Measurements from ENCODE around the gene EIF4H. TPM values are rescaled to one million over a fixed set of nuclear protein-coding genes. Genes with fewer than 3 reads are reported as not detected.

The EIF4H gene
- total RNA-seq, 1 experiment from 2014 or later = 339 TPM

DNA sequence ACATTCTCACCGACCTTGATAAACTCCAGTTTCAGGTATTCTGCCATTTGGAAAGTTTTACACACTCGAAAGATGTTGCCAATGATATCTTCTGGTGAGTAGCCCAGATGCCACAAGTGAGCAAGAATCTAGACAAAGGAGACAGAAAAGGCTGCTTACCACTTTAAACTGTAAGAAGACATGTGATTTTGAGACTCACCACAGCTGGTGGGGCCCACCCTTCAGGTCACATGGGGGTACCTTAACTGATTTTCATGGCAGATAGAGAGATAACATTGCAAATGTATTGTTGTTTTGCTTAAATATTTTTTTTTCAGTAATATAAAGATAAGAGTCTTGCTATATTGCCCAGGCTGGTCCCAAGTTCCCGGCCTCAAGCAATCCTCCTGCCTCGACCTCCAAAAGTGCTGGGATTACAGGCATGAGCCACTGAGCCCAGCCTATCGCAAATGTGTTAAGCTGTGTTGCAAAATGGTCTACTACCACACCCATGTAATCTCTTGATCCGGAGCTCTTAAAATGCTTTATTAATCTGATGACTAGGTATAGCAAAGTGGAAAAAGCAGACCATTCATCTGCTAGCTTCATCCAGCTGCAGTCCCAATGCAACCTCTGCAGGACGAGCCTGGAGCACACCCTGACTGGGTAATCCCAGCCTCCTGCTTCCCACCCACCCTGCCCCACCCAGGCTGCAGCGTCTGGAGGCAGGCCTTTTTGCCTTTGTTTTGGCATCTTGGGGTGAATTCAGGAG lies 61.5 kb downstream of the EIF4H start:
- ChIA-PET CTCF (interaction anchor here (0.5 to 0.6 kb wide), 2 partner anchors 9 to 34 kb away, joined by 3 to 5 read pairs; no protein-coding TSS in a partner anchor), POLR2A (ENCODE audit: unreplicated experiment) (no interaction called here)
- H3F3A ChIP-seq (ENCODE audit: low read length, unreplicated experiment) = no peaks in the 10 kb centered on the region
- TF ChIP-seq EZH2 (IDR thresholded peaks at IDR 0.05; ENCODE audit: low read length, unreplicated experiment) (no peak), EZH2phosphoT487 (IDR thresholded peaks at IDR 0.05; ENCODE audit: borderline replicate concordance, low read length) (no peak)
- TF ChIP-seq, protein P1, sequence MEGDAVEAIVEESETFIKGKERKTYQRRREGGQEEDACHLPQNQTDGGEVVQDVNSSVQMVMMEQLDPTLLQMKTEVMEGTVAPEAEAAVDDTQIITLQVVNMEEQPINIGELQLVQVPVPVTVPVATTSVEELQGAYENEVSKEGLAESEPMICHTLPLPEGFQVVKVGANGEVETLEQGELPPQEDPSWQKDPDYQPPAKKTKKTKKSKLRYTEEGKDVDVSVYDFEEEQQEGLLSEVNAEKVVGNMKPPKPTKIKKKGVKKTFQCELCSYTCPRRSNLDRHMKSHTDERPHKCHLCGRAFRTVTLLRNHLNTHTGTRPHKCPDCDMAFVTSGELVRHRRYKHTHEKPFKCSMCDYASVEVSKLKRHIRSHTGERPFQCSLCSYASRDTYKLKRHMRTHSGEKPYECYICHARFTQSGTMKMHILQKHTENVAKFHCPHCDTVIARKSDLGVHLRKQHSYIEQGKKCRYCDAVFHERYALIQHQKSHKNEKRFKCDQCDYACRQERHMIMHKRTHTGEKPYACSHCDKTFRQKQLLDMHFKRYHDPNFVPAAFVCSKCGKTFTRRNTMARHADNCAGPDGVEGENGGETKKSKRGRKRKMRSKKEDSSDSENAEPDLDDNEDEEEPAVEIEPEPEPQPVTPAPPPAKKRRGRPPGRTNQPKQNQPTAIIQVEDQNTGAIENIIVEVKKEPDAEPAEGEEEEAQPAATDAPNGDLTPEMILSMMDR (conservative IDR thresholded peaks at IDR 0.05; ENCODE audit: low read depth, low read length) = no peak
- H3K4me1 ChIP-seq (ENCODE audit: insufficient read depth, low read length) = no peaks in the 10 kb centered on the region
- no peak overlapping the region for H3K9ac ChIP-seq (ENCODE audit: low read length)
- intact Hi-C loops (cut with micrococcal nuclease) = no loop called here
- ATAC-seq (no peak), DNase-seq (no peak)
- no TSS peak for BruUV-seq (replicated peaks)
- no peaks in the 10 kb centered on the region for H3K9me3 ChIP-seq (ENCODE audit: low read length)
- H3K27me3 ChIP-seq (ENCODE audit: low read length) = no peaks in the 10 kb centered on the region
- no peak overlapping the region for H2AFZ ChIP-seq (ENCODE audit: low read length)
- no peak overlapping the region for H3K27ac ChIP-seq (ENCODE audit: low read length)
- H3K4me2 ChIP-seq (ENCODE audit: low read length) = no peak overlapping the region
- H3K4me3 ChIP-seq (ENCODE audit: low read length) = no peak overlapping the region
- H3K36me3 ChIP-seq (ENCODE audit: low read depth, low read length) = peaks cover 11% of the 10 kb centered on the region; the same call in 1 of the 2 replicates
- no peaks in the 10 kb centered on the region for H4K20me1 ChIP-seq (ENCODE audit: low read length)
- H3K79me2 ChIP-seq (ENCODE audit: low read length) = no peaks in the 10 kb centered on the region
- no peaks in the 10 kb centered on the region for H3K9me2 ChIP-seq (replicated peaks; ENCODE audit: low read length)

DNA sequence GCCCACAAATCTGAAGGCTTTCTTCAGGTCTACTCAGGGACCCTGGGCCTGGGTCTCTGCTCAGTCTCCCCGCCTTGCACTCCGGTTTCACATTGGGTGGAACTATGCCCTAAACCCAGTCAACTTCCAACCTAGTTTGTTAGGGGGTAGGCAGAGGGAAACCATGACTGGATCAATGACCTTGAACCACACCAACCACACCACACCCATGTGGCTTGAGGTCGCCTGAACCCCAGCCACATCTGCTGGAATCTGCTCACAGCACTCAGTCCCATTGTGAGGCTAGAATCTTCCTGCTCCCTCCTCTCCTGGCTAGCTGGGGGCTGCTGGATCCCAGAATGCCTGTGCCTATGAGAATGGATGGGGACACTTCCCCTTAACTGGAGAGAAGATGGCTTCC lies 62.1 kb downstream of the EIF4H start:
- DNase-seq (no peak), ATAC-seq (no peak)
- Histone ChIP-seq H3K9me3 (ENCODE audit: low read length) (no peaks in the 10 kb centered on the region), H4K20me1 (ENCODE audit: low read length) (no peaks in the 10 kb centered on the region), H3K9me2 (replicated peaks; ENCODE audit: low read length) (no peaks in the 10 kb centered on the region), H3K27ac (ENCODE audit: low read length) (no peak overlapping the region), H3K36me3 (ENCODE audit: low read depth, low read length) (peaks cover 14% of the 10 kb centered on the region; the same call in 1 of the 2 replicates), H3K79me2 (ENCODE audit: low read length) (no peaks in the 10 kb centered on the region), H3K9ac (ENCODE audit: low read length) (no peak overlapping the region), H3K4me1 (ENCODE audit: insufficient read depth, low read length) (no peaks in the 10 kb centered on the region), H3K4me2 (ENCODE audit: low read length) (no peak overlapping the region), H3F3A (ENCODE audit: low read length, unreplicated experiment) (no peaks in the 10 kb centered on the region), H2AFZ (ENCODE audit: low read length) (no peak overlapping the region), H3K27me3 (ENCODE audit: low read length) (no peaks in the 10 kb centered on the region), H3K4me3 (ENCODE audit: low read length) (no peak overlapping the region)
- TF ChIP-seq EZH2phosphoT487 (IDR thresholded peaks at IDR 0.05; ENCODE audit: borderline replicate concordance, low read length) (no peak), EZH2 (IDR thresholded peaks at IDR 0.05; ENCODE audit: low read length, unreplicated experiment) (no peak)
- TF ChIP-seq, protein P1 (conservative IDR thresholded peaks at IDR 0.05; ENCODE audit: low read depth, low read length) = no peak
- intact Hi-C loops (cut with micrococcal nuclease) = no loop called here
- ChIA-PET POLR2A (ENCODE audit: unreplicated experiment) (no interaction called here), CTCF (no interaction called here)
- BruUV-seq (replicated peaks) = no TSS peak

DNA sequence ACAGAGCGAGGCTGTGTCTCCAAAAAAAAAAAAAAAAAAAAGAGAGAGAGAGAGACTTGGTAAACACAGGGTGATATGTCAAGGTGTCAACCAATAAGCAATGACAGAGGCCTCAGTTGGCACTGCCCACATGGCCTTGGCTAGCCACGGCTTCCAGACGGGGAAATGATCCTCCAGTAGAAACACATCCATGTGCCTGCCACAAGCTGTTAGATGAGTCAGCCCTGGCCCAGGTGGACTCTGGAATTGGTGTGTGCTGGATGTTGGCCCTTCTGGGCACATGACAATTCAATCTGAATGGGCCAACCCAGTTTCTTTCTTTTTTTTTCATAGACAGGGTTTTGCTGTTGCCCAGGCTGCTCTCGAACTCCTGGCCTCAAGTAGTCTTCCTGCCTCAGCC lies 66.3 kb downstream of the EIF4H start:
- H3K36me3 ChIP-seq (ENCODE audit: low read depth, low read length) = peaks cover 20% of the 10 kb centered on the region
- H3K4me3 ChIP-seq (ENCODE audit: low read length) = no peak overlapping the region
- H3K79me2 ChIP-seq (ENCODE audit: low read length) = no peaks in the 10 kb centered on the region
- ChIA-PET POLR2A (ENCODE audit: unreplicated experiment) (interaction anchor here (0.6 kb wide), 1 partner anchor 87 kb away, joined by 5 read pairs; no protein-coding TSS in a partner anchor), CTCF (no interaction called here)
- no peaks in the 10 kb centered on the region for H3K9me2 ChIP-seq (replicated peaks; ENCODE audit: low read length)
- H2AFZ ChIP-seq (ENCODE audit: low read length) = no peak overlapping the region
- no peaks in the 10 kb centered on the region for H3K9me3 ChIP-seq (ENCODE audit: low read length)
- H3K4me1 ChIP-seq (ENCODE audit: insufficient read depth, low read length) = no peaks in the 10 kb centered on the region
- intact Hi-C loops (cut with micrococcal nuclease) = no loop called here
- no peaks in the 10 kb centered on the region for H4K20me1 ChIP-seq (ENCODE audit: low read length)
- TF ChIP-seq EZH2phosphoT487 (IDR thresholded peaks at IDR 0.05; ENCODE audit: borderline replicate concordance, low read length) (no peak), EZH2 (IDR thresholded peaks at IDR 0.05; ENCODE audit: low read length, unreplicated experiment) (no peak)
- TF ChIP-seq, protein P1 (conservative IDR thresholded peaks at IDR 0.05; ENCODE audit: low read depth, low read length) = no peak
- H3K4me2 ChIP-seq (ENCODE audit: low read length) = no peak overlapping the region
- no TSS peak for BruUV-seq (replicated peaks)
- H3K9ac ChIP-seq (ENCODE audit: low read length) = no peak overlapping the region
- no peaks in the 10 kb centered on the region for H3K27me3 ChIP-seq (ENCODE audit: low read length)
- no peak overlapping the region for H3K27ac ChIP-seq (ENCODE audit: low read length)
- H3F3A ChIP-seq (ENCODE audit: low read length, unreplicated experiment) = no peaks in the 10 kb centered on the region
- no peak for ATAC-seq
- DNase-seq = no peak

Data from PC-3 (cell line).